Stimulated activated CD8-positive, alpha-beta memory T cell treated with anti-CD3 and anti-CD28 coated beads, Interleukin-2, amount 100 ng/mL, for 48 hours (primary cell): ENCODE measurements around the gene SMIM45.

ENCODE experiments used
- DNase-seq, 2 donors: peaks; one replicate each; pipeline ENCODE4 v3.0.0-alpha.2; 2020; ENCODE audit warnings: low read depth in 2 of 2

The SMIM45 gene

DNA sequence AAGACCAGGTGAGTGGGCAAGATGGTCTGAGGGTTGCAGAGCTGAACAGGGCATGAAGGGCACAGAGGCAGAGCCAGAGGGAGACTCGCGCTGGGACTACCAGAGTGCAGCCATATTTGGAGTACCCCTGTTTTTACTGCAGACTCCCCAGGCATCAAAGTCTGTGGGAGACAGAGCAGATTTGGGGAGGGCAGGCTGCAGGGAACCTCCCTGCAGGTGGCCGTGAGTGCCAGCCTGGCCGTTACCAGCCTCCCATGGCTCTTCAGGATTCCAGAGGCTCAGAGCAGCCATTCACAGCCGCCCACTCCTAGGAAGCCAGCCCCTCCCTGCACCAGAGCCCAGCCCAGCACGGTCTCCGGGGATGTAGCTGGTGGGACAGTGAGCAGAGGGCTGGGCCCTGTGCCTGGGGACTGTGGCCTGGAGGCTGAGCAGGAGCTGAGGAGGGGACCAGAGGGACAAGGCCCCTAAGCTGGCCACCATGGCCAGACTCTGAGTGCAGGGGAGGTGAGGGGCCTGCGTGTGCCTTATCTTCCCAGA lies 17.2 kb downstream of the SMIM45 start, which contains the start of gene SEPTIN3:
TSS of gene SEPTIN3 (plus strand) at position 334 of the 537 bp plus-strand sequence. CDS start 2,050 bp downstream, outside the sequence.
- DNase-seq, result no peak

DNA sequence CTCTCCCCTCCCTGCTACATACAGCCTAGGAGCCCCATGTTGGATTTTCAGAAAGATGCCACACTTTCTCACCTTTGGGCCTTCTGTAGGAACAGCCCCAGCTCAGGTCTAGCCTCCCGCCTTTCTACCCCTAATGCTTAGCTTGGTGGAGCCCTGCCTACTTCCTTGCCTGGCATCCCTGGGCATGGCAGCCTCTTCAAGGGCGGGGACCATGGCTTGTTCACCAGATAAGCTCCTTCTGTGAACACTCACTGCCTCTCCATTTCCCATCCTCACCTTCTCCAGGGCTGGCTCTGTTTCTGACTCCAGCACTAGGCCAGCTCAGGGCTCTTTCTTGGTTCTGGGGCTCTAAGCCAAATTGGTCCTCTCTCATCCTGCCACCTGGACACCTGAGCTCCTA lies 18.7 kb downstream of the SMIM45 start:
- DNase-seq, result no peak

DNA sequence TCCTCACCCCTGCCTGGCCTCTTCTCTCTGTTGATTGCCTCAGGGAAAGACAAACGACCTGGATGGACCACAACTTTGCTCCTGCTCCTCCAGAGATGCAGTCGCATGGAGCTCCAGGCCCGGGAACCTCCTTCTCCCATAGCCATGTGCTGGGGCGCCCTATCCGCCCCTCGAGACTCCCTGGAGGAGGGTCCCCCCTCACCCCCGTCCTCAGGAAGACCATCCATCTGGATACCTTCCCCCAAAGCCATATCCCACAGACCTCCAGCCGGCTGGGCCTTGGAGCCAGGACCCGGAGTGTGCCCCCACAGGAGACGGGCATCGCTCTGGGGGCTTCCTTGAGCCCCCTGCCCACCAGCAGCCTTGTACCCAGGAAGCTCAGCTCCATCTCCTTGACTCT lies 19.5 kb downstream of the SMIM45 start:
- DNase-seq, result no peak

DNA sequence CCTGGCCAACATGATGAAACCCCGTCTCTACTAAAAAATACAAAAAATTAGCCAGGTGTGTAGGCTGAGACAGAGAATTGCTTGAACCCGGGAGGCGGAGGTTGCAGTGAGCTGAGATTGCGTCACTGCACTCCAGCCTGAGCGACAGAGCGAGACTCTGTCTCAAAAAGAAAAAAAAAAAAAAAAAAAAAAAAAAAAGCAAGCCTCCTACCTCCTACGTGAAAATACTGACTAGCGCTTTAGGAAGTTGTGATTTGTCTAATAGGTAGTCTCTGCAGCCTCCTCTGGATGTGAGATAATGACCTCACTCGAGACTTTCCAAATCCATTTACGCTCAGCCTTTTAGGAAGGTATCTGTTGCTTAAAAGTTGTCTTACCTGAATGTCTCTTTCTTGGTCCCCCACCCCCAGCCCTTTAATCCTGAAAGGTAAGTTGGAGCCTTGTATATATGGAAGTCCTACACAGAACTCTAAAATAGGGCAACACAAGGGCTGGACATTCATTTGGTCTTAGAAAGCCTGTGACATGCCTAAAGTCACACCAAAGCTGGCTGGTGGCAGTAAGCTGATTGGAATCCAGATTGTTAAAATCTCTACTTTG lies 22.8 kb downstream of the SMIM45 start:
- DNase-seq, result no peak

GRCh38 chr22:41975299-41976069 lies 23.5 kb downstream of the SMIM45 start:
- DNase-seq, result no peak

- peak in 1 of 2 donors; percentile 22 for DNase-seq
These were observed 24.3 kb downstream of the SMIM45 start for GRCh38 chr22:41976070-41976901.

- DNase-seq, result no peak
These were observed 25.1 kb downstream of the SMIM45 start for GRCh38 chr22:41976961-41977566.

GRCh38 chr22:41978732-41979131 lies 26.8 kb downstream of the SMIM45 start:
- no peak for DNase-seq

DNA sequence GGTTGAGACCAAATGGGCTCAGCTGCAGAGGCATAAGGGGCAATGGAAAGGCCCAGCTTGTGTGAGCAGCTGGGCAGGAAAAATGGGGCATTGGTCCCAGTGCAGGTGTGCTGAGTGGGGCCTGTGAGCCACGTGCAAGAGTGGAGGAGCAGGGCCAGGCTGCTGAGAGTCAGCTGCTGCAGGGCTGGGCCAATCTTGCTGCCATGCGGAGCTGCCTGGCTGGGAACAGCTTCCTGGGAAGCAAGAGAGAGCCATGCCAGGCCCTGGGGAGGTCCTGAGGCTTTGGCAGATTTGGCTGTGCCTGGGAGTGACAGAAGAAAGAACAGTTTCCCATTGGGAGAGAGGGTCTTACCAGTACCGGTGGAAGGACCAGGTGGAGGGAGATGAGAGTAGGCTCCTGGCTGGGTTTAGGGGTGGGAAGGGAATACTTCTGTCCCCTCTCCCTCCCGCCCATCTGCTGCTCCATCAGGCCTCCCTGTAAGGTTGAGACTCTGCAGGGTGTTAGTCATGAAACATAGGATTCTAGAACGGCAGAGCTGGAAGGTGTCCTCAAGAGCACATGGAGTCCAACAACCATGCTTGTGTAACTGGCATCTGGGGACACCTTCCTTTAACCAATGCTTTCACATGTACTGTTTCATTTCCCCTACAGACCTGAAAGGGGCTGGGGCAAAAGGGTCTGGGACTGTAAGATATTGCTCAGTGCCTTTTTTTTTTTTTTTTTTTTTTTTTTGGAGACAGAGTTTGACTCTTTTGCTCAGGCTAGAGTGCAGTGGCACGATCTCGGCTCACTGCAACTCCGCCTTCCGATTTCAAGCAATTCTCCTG lies 27.7 kb downstream of the SMIM45 start:
- DNase-seq, result no peak

DNA sequence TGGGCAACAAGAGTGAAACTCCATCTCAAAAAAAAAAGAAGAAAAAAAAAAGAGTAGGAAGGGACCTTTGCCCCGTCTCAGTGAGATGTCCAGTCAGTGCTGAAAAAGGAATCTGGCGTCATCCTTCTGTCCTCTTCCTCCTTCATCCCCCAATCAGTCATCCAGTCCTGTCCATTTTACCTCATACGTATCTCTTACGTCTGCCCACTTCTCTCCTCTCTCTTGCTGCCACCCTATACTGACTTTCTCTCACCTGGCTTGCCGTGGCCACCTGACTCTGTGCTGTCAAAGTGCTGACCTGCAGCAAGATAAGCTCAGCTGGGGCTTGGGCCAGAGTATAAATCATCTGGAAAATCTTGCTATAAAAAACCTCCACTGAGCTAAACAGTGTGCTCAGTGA lies 30.9 kb downstream of the SMIM45 start:
- no peak for DNase-seq

GRCh38 chr22:41983513-41984405 lies 31.8 kb downstream of the SMIM45 start:
- DNase-seq, result no peak

GRCh38 chr22:41987276-41987675 lies 35.3 kb downstream of the SMIM45 start:
- no peak for DNase-seq

DNA sequence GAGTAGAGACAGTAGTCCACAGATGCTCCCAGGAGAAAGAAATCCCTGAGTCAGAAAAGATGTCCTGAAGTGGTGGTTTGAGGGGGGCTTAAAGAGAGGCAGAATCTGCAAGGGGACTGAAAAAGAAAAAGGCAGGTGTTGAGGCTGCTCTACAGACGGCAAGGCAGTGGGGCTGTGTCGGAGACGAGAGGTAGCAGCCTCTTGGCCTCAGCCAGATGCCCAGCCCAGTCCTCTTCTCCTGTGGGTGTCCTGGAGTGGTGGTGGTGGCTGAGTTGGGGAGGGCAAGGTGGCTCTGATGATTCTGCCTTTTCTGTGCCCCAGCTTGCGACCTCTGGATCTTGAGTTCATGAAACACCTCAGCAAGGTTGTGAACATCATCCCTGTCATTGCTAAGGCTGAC lies 37.3 kb downstream of the SMIM45 start:
- DNase-seq, result no peak

DNA sequence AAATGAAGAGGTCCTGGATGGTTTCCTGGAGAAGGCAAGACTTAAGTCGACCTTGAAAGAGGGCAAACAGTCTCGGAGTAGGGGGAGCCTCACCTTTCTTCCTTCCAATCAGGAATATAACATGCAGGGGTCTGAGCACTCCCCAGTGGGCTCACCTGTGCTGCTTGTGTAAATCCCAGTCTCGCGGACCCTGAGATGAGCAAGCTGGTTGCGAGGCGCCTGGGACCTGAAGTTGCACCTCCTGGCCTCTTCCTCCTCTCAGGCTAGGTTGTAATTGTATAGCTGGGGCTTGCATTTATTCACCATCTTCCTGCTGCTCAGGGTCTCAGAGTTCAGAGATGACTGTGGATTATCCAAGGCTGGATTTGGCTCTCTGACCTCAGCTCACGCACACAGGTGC lies 39.2 kb downstream of the SMIM45 start:
- DNase-seq, result no peak

DNA sequence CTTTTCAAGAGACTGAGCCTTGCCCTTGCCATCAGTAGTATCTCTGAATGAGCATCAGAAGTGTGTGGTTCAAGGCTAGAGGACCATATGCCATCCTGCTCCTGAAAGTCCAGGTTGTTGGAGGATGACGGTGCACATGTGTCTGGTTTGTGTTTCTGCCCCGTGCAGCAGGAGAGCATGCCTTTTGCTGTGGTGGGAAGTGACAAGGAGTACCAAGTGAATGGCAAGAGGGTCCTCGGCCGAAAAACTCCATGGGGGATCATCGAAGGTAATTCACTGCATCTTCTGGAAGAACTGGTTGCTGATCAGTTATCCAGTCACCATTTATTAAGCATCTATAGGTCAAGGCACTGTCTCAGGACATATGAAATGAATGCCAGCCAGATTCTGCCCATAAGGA lies 40.5 kb downstream of the SMIM45 start:
- no peak for DNase-seq

- DNase-seq, result no peak
These were observed 43.3 kb downstream of the SMIM45 start for GRCh38 chr22:41995211-41995610.

GRCh38 chr22:41996826-41997225 lies 44.9 kb downstream of the SMIM45 start:
- no peak for DNase-seq

- DNase-seq, result peak; percentile 68 to 82
These were observed 46.7 kb downstream of the SMIM45 start, which contains the start of gene WBP2NL for GRCh38 chr22:41998361-41999261. Gene WBP2NL (plus strand): TSS chr22:41998788. CDS start chr22:41998819, 31 bp downstream.

GRCh38 chr22:42000466-42000865 lies 48.5 kb downstream of the SMIM45 start:
- DNase-seq, result no peak
